NB4 (cell line): ENCODE data around the gene PIP5K1C.

ENCODE experiments used
- CTCF ChIP-seq: IDR thresholded peaks from one replicate; pipeline ENCODE4 v1.5.1; 2012; ENCODE audit warnings: low read depth, low read length
- MYC ChIP-seq: IDR thresholded peaks from 2 replicates; pipeline ENCODE4 v1.6.1; 2011; ENCODE audit warnings: low read depth, low read length
- POLR2A ChIP-seq: IDR thresholded peaks from 2 replicates; pipeline ENCODE4 v1.6.1; 2011; ENCODE audit warnings: mild to moderate bottlenecking; ENCODE audit not compliant: insufficient read length; ENCODE audit errors: extremely low read depth

- TF ChIP-seq CTCF (no peak), POLR2A (no peak), MYC (no peak)
Observed at GRCh38 chr19:3625996-3626472, 74.2 kb downstream of the PIP5K1C start.
